Testis (tissue), 2 donors: ENCODE data around the gene DNAAF1.

ENCODE experiments used
- CTCF ChIP-seq, 3 experiments: fragments of 450-650 bp in 2 of 3; fragments of 200-600 bp in 1 of 3; sonication (generic) in 1 of 3; IDR thresholded peaks; one replicate each; pipeline ENCODE4 v1.5.1; 2016 to 2019; ENCODE audit warnings: antibody characterized with exemption in 3 of 3, mild to moderate bottlenecking in 2 of 3, moderate library complexity in 1 of 3
- POLR2A ChIP-seq: fragments of 450-650 bp; IDR thresholded peaks from one replicate; pipeline ENCODE4 v1.6.1; 2017; ENCODE audit warnings: antibody characterized with exemption, mild to moderate bottlenecking, moderate library complexity

GRCh38 chr16:84195201-84196093, 50.3 kb downstream of the DNAAF1 start:
- no peak for TF ChIP-seq POLR2A
- no peak for TF ChIP-seq CTCF (IDR thresholded peaks at IDR 0.05)
